Activated CD8-positive, alpha-beta T cell treated with anti-CD3 and anti-CD28 coated beads, Interleukin-2, amount 10 ng/mL, durations not matched to agents 7 days and 5 days (primary cell): ENCODE data around the gene NECTIN3. TPM values are rescaled to one million over a fixed set of nuclear protein-coding genes. Genes with fewer than 3 reads are reported as not detected.

Experiments used
- ATAC-seq: fragments of 150-1000 bp; cut with Tn5 transposase; one replicate; pipeline ENCODE4 v1.10.0; 2021; ENCODE audit warnings: moderate library complexity
- CTCF ChIA-PET: fragments of 350-600 bp; sonication (Branson Sonifier 250); formaldehyde crosslinking; loops from one replicate; lab custom pipeline; 2021; ENCODE audit warnings: antibody characterized with exemption; lab: Charles Lee
- POLR2A ChIA-PET: fragments of 350-600 bp; sonication (Branson Sonifier 250); formaldehyde crosslinking; loops from one replicate; lab custom pipeline; 2021; ENCODE audit warnings: antibody characterized with exemption; lab: Charles Lee
- DNase-seq: peaks from one replicate; pipeline ENCODE4 v3.0.0-alpha.2; 2020
- H3K27ac Mint-ChIP-seq: one replicate; pipeline ENCODE4 v1.8.0; 2021; ENCODE audit warnings: mild to moderate bottlenecking, mixed read lengths
- H3K27me3 Mint-ChIP-seq: one replicate; pipeline ENCODE4 v1.8.0; 2021; ENCODE audit warnings: low read depth, mixed read lengths
- H3K36me3 Mint-ChIP-seq: one replicate; pipeline ENCODE4 v1.8.0; 2021; ENCODE audit warnings: low read depth, mixed read lengths
- H3K4me1 Mint-ChIP-seq: one replicate; pipeline ENCODE4 v1.8.0; 2021; ENCODE audit warnings: low read depth, mixed read lengths
- H3K4me3 Mint-ChIP-seq: one replicate; pipeline ENCODE4 v1.8.0; 2021; ENCODE audit warnings: mild to moderate bottlenecking, mixed read lengths
- H3K9me3 Mint-ChIP-seq: one replicate; pipeline ENCODE4 v1.8.0; 2022; ENCODE audit warnings: mixed read lengths; ENCODE audit not compliant: insufficient read depth
- total RNA-seq, 2 experiments: library from RNA; stranded (reverse); gene quantifications; one replicate each; pipeline ENCODE4 v1.2.3, GENCODE V29; 2021

NECTIN3 gene
- total RNA-seq, 2 experiments from 2014 or later: 6.1 to 7.6 TPM

DNA sequence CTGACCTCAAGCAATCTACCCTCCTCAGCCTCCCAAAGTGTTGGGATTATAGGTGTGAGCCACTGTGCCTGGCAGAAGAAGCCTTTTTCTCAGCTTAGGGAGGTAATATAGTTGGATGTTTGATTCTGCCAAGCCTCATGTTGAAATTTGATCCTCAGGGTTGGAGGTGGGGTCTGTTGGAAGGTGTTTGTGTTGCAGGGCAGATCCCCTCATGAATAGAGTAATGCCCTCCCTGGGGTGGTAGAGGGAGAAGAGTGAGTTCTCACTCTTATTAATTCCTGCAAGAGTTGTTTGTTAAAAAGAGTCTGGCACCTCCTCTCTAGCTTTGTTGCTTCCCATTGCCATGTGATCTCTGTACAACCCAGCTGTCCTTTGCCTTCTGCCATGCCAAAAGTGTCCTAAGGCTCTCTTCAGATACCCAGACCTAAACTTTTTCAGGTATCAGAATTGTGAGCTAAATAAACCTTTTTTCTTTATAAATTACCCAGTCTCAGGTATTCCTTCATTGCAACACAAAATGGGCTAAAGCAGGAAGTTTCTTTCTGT lies 16.4 kb downstream of the NECTIN3 start:
- ATAC-seq: no peak
- ChIA-PET CTCF (no interaction called here), POLR2A (no interaction called here)
- Mint-ChIP-seq H3K27ac (no peak overlapping the region), H3K27me3 (no peaks in the 10 kb centered on the region), H3K4me1 (no peaks in the 10 kb centered on the region), H3K9me3 (no peaks in the 10 kb centered on the region), H3K36me3 (no peaks in the 10 kb centered on the region), H3K4me3 (no peak overlapping the region)
- DNase-seq: no peak

DNA sequence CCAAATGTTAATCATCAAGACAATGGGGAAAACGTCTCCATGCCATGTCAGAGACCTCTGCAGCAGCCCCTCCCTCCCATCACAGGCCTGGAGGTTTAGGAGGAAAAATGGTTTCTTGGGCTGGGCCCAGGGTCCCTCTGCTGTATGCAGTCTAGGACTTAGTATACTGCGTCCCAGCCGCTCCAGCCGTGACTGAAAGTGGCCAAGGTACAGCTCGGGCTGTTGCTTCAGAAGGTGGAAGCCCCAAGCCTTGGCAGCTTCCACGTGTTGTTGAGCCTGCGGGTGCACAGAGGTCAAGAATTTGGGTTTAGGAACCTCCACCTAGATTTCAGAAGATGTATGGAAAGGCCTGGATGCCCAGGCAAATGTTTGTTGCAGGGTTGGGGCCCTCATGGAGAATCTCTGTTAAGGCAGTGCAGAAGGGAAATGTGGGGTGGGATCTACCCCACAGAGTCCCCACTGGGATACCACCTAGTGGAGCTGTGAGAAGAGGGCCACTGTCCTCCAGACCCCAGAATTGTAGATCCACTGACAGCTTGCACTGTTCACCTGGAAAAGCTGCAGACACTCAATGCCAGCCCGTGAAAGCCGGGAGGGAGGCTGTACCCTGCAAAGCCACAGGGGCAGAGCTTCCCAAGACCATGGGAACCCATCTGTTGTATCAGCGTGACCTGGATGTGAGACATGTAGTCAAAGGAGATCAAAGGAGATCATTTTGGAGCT lies 25.0 kb downstream of the NECTIN3 start:
- no peak for DNase-seq
- POLR2A ChIA-PET: no interaction called here
- no peak for ATAC-seq
- H3K36me3 Mint-ChIP-seq: peaks cover 3% of the 10 kb centered on the region
- no peak overlapping the region for H3K27ac Mint-ChIP-seq
- CTCF ChIA-PET: interaction anchor here (1.3 kb wide), 1 partner anchor 15 kb away, joined by 3 read pairs; no protein-coding TSS in a partner anchor
- no peaks in the 10 kb centered on the region for H3K27me3 Mint-ChIP-seq
- no peaks in the 10 kb centered on the region for H3K4me1 Mint-ChIP-seq
- no peaks in the 10 kb centered on the region for H3K9me3 Mint-ChIP-seq
- no peak overlapping the region for H3K4me3 Mint-ChIP-seq

DNA sequence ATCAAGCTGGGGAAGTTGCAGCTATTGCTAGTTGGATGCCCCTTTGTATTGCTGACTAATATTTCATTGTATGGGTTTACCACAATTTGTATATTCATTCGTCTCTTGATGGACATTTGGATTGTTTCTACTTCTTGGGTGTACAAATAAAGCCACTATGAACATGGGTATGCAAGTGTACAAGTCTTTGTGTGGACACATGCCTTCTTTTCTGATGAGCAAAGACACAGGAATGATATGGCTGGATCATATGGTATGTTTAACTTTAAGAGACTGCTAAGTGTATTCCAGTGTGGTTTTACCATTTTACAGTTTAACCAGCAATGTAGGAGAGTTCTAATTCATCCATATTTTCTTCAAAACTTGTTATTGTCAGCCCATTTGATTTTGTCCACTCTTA lies 32.2 kb downstream of the NECTIN3 start:
- H3K4me3 Mint-ChIP-seq: no peak overlapping the region
- DNase-seq (no peak), ATAC-seq (no peak)
- no peaks in the 10 kb centered on the region for H3K4me1 Mint-ChIP-seq
- no peaks in the 10 kb centered on the region for H3K9me3 Mint-ChIP-seq
- ChIA-PET CTCF (no interaction called here), POLR2A (no interaction called here)
- H3K27ac Mint-ChIP-seq: no peak overlapping the region
- H3K27me3 Mint-ChIP-seq: peaks cover 13% of the 10 kb centered on the region
- H3K36me3 Mint-ChIP-seq: peaks cover 1% of the 10 kb centered on the region

DNA sequence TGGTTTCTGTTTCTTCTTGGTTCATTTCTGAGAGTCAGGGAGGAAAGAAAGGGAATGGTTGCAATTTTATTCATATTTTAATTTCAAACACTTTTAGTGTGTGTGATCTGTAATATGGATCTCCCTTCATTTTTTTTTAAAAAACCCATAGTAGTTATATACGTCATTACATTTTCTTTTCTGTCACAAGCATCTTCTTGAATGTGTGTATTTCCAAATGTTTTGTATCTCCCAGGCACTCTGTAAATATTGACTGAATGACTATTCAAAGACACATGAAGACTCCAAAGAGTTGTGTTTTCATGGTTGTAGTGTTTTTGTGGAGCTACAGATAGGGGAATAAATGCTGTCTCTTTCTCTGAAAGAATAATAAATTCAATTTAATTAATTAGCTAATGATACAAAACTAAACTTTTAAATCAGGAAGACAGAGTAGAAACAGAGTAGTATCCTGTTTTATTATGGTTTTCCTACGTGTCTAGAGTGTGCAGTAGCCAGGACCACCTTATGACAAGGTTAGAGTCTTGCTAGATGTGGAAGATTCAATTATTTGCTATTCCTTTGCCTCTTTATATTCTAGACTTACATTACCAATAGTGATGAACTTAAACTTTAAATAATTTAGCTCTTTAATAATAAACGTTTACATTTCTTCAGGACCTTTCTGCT lies 35.5 kb downstream of the NECTIN3 start:
- ChIA-PET CTCF (no interaction called here), POLR2A (no interaction called here)
- no peaks in the 10 kb centered on the region for H3K4me1 Mint-ChIP-seq

DNA sequence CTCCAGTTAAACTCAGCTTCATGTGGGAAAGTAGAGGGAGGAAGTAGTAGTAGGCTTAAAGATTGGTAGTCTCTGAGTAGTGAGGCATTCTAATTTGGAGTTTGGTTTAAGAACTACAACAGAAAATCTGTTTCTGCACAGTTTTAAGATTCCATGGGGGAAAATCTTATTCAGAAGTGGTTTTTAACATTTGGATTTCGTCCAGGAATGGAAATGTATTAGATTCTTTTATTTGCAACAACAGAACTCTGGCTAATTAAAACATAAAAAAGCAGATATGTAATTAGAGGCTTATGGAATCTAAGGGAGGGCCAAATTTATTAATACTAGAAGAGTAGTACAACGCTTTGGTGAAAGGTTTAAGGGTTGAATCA lies 36.0 kb downstream of the NECTIN3 start:
- ChIA-PET CTCF (no interaction called here), POLR2A (no interaction called here)
- Mint-ChIP-seq H3K9me3 (no peaks in the 10 kb centered on the region), H3K4me3 (no peak overlapping the region), H3K4me1 (no peaks in the 10 kb centered on the region), H3K36me3 (peaks cover 1% of the 10 kb centered on the region), H3K27ac (no peak overlapping the region), H3K27me3 (peaks cover 9% of the 10 kb centered on the region)
- DNase-seq: no peak
- ATAC-seq: no peak

More for the DNA sequence above, 35.5 kb downstream of the NECTIN3 start:
- peaks cover 13% of the 10 kb centered on the region for H3K27me3 Mint-ChIP-seq
- ATAC-seq: no peak
- no peak overlapping the region for H3K27ac Mint-ChIP-seq
- DNase-seq: no peak
- peaks cover 1% of the 10 kb centered on the region for H3K36me3 Mint-ChIP-seq
- no peaks in the 10 kb centered on the region for H3K9me3 Mint-ChIP-seq
- H3K4me3 Mint-ChIP-seq: no peak overlapping the region

DNA sequence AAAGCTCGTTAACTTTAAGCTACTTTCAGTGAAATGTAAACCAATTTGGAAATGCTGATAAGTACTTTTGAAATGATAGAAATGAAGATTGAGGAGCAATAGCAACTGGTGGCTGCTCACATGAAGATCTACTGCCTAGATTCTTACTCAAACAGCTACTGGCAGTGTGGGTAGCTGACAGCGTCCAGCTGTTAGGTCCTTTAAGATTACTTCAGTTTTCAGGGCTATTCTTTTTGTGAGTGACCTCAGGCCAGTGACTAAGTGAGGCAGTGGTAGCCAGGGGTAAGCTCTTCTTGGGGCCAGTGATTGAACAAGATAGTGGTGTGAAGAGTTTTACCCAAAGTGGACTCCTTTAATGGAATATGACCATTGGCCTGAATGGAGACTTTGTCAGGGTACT lies 41.3 kb downstream of the NECTIN3 start:
- ChIA-PET POLR2A (no interaction called here), CTCF (no interaction called here)
- Mint-ChIP-seq H3K4me1 (no peaks in the 10 kb centered on the region), H3K27me3 (no peaks in the 10 kb centered on the region), H3K9me3 (no peaks in the 10 kb centered on the region), H3K27ac (no peak overlapping the region), H3K36me3 (no peaks in the 10 kb centered on the region), H3K4me3 (no peak overlapping the region)
- DNase-seq (no peak), ATAC-seq (no peak)

DNA sequence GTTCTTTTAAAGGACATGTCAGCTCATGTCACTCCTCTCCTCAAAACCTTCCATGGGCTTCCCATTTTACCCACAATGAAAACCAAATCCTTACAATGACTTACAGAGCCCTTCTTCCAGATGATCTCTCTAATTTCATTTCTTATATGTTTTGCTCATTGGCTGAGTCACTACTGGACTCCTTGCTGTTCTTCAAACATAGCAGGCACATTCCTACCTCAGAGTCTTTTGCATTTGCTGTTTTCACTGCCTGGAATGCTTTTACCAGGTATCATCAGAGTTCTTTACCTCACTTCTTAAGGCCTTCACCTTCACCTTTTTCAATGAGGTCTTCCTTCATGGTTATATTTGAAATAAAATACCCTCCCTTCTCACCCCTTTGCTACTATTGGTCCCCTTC lies 57.3 kb downstream of the NECTIN3 start:
- POLR2A ChIA-PET: no interaction called here
- Mint-ChIP-seq H3K9me3 (no peaks in the 10 kb centered on the region), H3K27ac (no peak overlapping the region), H3K27me3 (no peaks in the 10 kb centered on the region), H3K36me3 (no peaks in the 10 kb centered on the region), H3K4me3 (no peak overlapping the region), H3K4me1 (no peaks in the 10 kb centered on the region)
- ATAC-seq: no peak
- CTCF ChIA-PET: no interaction called here
- DNase-seq: no peak

DNA sequence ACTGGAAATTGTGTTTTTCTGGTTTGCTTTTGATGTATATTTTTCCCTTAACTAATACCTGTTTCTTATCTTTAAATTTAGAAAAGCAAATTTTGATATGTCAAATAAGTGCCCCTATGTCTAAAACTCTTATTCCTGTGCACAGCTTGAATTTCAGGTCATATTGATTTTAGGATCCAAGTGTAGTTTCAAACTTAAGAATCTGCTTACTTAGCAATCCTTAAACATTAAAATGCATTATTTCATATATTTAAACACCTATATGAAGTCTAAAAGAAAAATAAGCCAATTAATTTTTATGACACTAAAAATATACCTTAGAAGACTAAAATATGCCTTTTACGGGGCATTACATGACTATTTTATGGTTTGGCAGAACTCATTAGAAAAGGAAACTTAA lies 59.2 kb downstream of the NECTIN3 start:
- no peaks in the 10 kb centered on the region for H3K36me3 Mint-ChIP-seq
- H3K9me3 Mint-ChIP-seq: no peaks in the 10 kb centered on the region
- H3K27me3 Mint-ChIP-seq: no peaks in the 10 kb centered on the region
- ChIA-PET POLR2A (interaction anchor here (0.5 kb wide), 1 partner anchor 218 kb away, joined by 6 read pairs; no protein-coding TSS in a partner anchor), CTCF (no interaction called here)
- H3K27ac Mint-ChIP-seq: no peak overlapping the region
- no peak for ATAC-seq
- H3K4me3 Mint-ChIP-seq: no peak overlapping the region
- no peak for DNase-seq
- no peaks in the 10 kb centered on the region for H3K4me1 Mint-ChIP-seq

DNA sequence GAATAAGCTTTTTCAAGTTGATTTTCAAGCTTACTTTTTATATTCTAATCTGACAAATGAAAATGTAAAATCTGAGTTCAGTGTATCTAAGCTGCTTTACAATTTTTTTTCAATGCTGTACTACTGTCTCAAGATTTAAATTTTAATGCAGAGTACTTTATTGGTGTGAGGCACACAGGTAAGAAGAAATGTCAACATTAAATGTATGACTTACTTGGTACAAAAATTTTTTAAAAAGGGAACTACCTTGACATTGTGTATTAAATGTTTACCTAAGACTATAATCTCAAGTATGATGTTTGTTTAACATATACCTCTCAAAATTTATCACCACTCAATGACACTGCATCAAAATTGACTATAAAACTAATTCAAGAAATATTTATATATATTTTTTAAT lies 62.7 kb downstream of the NECTIN3 start:
- Mint-ChIP-seq H3K9me3 (no peaks in the 10 kb centered on the region), H3K36me3 (no peaks in the 10 kb centered on the region), H3K27ac (no peak overlapping the region), H3K27me3 (peaks cover 2% of the 10 kb centered on the region), H3K4me3 (no peak overlapping the region), H3K4me1 (no peaks in the 10 kb centered on the region)
- CTCF ChIA-PET: no interaction called here
- ATAC-seq (no peak), DNase-seq (no peak)
- POLR2A ChIA-PET: no interaction called here

DNA sequence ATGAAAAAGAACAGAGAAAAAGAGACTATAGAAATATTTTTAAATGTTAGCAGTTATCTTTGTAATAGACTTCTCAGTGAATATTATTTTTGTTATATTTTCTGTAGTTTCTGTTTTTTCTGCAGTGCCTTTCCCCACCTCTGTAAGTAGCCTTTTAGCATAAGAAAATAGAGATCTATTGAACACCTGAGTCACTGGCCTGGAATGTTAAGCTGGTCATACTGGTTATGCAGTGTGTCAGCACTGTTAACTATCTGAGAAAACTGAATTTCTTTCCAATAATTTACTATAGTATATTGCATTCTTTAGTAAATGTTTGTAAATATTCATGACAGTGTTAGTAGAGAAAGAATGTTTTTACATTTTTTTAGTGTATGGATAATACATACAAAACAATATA lies 79.8 kb downstream of the NECTIN3 start:
- DNase-seq: no peak
- CTCF ChIA-PET: no interaction called here
- no peaks in the 10 kb centered on the region for H3K4me1 Mint-ChIP-seq
- ATAC-seq: no peak
- no peaks in the 10 kb centered on the region for H3K36me3 Mint-ChIP-seq
- H3K4me3 Mint-ChIP-seq: no peak overlapping the region
- POLR2A ChIA-PET: no interaction called here
- H3K27ac Mint-ChIP-seq: no peak overlapping the region
- H3K9me3 Mint-ChIP-seq: no peaks in the 10 kb centered on the region
- H3K27me3 Mint-ChIP-seq: no peaks in the 10 kb centered on the region

DNA sequence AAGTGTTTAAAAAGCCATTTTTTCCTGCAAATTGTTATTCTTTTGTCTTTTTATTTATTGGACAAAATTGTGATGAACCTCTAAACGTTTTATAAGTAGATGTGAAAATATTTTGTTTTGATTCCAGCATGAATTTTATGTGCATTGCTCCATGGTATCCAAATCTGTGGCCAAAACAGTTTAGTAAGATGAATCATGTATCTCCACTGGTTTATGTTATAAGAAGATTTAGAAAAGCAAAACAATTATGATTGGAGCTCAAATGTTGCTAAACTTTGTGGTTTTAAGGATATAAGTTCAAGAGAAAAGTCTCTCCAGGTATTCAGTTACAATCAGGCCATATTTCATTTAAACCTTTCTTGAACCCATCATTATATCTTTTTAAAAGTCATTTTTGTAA lies 80.9 kb downstream of the NECTIN3 start:
- no peak for ATAC-seq
- Mint-ChIP-seq H3K4me3 (no peak overlapping the region), H3K27ac (no peak overlapping the region), H3K4me1 (no peaks in the 10 kb centered on the region), H3K9me3 (no peaks in the 10 kb centered on the region), H3K36me3 (no peaks in the 10 kb centered on the region), H3K27me3 (no peaks in the 10 kb centered on the region)
- CTCF ChIA-PET: interaction anchor here (1.5 kb wide), 1 partner anchor 14 kb away, joined by 3 read pairs; no protein-coding TSS in a partner anchor
- no peak for DNase-seq
- POLR2A ChIA-PET: no interaction called here

DNA sequence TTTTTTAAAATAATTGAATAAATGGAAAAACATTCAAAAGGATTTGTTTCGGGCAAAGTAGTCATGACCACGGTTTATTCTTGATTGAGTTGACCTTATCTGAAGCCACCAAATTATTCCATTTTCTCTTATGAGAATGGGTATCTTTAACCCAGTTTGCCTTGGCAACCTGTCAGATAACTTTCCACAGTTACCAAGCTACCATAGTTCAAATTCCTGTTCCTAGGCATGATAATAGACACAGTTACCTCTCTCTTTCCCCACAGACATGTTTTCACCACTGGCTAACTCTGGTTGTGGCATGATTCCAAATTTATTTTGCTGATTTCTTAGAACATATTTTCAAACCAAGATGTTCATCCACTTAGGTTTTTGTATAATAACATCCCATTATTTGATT lies 84.9 kb downstream of the NECTIN3 start:
- DNase-seq (no peak), ATAC-seq (no peak)
- no peaks in the 10 kb centered on the region for H3K9me3 Mint-ChIP-seq
- H3K36me3 Mint-ChIP-seq: no peaks in the 10 kb centered on the region
- ChIA-PET CTCF (no interaction called here), POLR2A (no interaction called here)
- no peaks in the 10 kb centered on the region for H3K27me3 Mint-ChIP-seq
- no peak overlapping the region for H3K4me3 Mint-ChIP-seq
- no peak overlapping the region for H3K27ac Mint-ChIP-seq
- no peaks in the 10 kb centered on the region for H3K4me1 Mint-ChIP-seq
